CD4-positive, alpha-beta T cell treated with Interleukin-4 for 4 hours (primary cell): ENCODE data around the gene FCGR3A.
"Not testable (repeated sequence)": the region's sequence is repeated elsewhere in the genome, so short reads cannot be mapped to it uniquely, and the experiment has no call there.

Experiments
- DNase-seq: peaks from one replicate; pipeline ENCODE4 v3.0.0-alpha.2; 2020

Gene FCGR3A

GRCh38 chr1:161549652-161550051 lies at the start of gene FCGR3A:
FCGR3A (minus strand) TSS chr1:161549818; CDS start chr1:161549736, 82 bp downstream.
- DNase-seq: peak; percentile 38

DNA sequence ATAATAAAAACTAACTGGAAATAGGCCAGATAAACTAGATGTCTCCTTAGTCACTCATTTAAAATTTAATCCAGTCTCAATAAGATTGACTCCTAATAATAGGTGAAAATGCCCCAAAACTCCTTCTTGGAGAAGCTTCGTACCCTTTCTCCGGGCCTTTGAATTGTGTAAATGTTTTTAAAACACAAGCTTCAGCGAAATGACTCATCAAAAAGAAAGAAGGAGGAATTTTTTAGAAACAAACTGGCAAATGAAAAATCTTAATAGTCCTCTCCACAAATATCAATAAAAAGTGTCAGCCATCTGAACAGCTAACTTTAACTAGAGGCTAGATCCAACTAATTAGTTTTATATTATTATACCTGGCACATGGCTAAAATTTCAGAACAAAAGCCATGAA lies 47.5 kb upstream of the FCGR3A start:
- not testable (repeated sequence) for DNase-seq

GRCh38 chr1:161595583-161595982 lies 46.0 kb upstream of the FCGR3A start:
- DNase-seq: not testable (repeated sequence)

- not testable (repeated sequence) for DNase-seq
These were observed 45.6 kb upstream of the FCGR3A start for GRCh38 chr1:161595173-161595572.

DNA sequence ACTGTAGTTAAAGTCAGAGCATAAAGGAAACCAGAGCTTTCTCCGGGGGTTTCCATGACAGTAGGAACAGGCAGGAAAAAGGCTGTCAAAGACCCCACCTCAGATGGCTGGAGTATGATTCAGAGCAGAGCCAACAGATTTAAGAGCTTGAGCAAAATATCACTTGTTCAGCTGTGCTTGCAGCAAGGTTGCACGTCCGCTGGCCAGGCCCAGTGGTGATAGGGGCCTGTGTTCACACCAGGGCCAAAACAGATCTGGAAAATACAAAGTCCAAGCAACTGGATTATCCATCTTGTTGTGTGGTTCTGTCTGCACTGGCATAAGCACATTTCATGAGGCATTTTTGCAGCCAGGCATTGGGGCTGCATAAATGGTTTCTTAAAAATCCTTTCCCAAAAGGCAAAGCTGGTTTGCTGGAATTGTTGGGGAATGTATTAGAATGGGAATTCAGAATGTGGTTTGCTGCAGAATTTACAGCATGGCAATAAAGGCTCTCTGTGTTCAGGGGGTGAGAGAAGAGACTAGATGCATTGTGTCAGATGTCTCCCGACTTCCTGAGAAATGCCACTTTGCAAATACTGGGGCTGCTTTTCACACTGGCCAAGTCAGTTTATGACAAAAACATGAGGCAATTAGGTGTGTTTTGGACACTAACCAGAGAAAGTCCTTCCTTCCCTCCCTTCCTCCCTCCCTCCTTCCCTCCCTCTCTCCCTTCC lies 44.8 kb upstream of the FCGR3A start:
- DNase-seq: not testable (repeated sequence)

- not testable (repeated sequence) for DNase-seq
These were observed 43.6 kb upstream of the FCGR3A start for GRCh38 chr1:161593092-161593755.

- not testable (repeated sequence) for DNase-seq
These were observed 43.0 kb upstream of the FCGR3A start for GRCh38 chr1:161592586-161592985.

DNA sequence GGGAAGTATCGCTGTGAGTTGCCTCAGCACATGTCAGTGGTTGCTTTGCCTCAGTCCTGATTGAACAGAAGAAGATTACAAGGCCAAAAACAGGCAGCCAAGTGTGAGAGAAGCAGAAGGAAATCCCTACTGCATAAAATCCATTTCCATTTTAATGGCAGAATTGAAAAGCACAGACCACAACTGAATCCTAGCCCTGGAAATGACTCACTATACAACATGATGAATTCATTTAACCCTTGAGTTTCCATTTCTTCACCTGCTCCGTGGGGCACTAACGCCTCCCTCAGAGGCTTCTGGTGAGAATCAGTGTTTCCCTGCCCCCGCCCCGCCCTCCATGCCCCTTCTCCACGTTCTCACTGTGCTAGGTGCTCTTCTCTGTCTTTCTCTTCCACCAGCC lies 40.3 kb upstream of the FCGR3A start:
- DNase-seq: not testable (repeated sequence)

DNA sequence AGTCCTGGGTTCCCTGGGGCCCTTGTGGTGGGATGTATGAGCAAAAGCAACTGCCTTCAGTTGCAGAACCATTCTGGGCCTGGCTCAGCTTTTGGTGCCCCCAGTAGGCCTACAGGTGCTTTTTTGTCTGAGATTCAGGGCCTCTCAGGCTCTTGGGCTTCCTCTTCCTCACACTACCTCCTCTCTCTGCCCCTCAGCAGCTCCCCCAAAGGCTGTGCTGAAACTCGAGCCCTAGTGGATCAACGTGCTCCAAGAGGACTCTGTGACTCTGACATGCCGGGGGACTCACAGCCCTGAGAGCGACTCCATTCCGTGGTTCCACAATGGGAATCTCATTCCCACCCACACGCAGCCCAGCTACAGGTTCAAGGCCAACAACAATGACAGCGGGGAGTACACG lies 39.7 kb upstream of the FCGR3A start:
- DNase-seq: not testable (repeated sequence)

DNA sequence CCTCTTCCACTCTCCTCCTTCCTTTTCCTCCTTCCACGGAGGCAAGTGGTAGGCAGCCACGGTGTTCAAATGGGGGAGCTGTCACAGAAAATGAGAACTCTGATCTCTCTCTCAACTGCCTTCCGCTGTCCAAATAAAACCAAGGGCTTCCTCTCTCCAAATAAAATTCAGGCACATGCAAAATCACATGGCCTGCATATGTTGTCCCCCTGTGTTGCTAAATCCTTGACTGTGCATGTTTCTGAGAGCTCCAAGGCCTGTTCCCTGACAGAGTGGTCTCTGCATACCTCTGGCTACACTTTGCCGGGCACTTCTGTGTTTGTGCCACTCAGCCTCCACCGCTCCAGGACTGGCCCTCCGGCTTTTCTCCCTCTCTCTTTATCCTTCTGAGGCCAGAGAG lies 39.0 kb upstream of the FCGR3A start:
- not testable (repeated sequence) for DNase-seq

DNA sequence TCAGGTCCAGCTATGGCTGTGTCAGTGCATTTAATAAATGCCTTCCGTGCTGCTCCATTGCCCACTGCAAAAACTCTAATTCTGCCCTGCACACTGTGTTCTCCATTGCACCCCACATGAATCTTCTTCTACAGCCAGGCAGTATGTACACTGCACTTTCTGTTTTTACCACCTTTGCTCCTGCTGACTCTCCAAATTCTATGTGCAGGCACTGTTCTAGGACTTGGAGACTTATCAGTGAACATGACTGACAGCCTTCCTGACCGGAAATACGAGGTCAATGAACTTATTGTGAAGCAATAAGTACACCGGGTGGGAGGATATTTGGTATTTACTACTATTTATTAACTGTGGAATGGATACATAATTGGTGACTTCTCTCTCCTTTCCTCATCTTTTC lies 33.3 kb upstream of the FCGR3A start:
- DNase-seq: not testable (repeated sequence)

DNA sequence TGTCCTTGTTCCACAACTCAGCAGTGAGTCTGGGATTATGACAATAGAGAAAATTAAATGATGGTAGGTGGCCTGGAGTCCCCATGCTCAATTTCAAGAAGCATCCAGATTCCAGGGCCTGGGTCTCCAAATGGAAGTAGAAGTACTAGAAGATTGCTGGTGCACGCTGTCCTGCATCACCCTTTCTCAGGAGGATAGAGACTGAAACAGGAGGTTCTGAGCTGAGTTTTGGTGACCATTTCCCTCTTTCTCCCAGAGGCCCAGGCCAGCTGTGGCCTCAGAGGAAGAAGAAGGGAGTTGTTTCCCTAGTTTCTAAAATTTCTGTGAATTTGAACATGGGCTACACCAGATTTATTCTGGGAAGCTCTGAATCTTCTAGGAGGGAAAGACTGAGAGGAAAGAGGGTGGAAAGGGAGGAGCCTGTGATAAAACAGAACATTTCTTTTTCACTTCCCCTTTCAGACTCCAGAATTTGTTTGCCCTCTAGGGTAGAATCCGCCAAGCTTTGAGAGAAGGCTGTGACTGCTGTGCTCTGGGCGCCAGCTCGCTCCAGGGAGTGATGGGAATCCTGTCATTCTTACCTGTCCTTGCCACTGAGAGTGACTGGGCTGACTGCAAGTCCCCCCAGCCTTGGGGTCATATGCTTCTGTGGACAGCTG lies 31.4 kb upstream of the FCGR3A start:
- DNase-seq: not testable (repeated sequence)

- DNase-seq: not testable (repeated sequence)
These were observed 30.4 kb upstream of the FCGR3A start for GRCh38 chr1:161579856-161580507.

DNA sequence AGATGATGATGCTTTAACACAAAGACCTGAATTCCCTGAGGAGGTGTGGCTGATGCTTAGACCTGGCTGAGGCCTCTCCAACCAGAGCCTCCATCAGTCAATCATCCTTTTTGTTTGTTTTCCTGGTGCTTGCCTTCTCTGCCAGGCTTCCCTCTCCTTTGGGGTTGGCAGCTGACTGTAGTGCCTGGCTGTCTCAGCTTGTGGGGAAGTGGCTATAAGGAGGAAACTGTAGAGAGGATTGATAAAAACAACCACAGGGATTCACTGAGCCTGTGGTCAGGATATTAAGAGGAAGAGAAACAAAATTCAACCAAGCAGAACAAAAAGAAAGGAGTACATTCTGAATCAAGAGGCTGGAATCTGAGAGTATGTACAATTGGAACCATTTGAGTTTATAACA lies 27.1 kb upstream of the FCGR3A start:
- not testable (repeated sequence) for DNase-seq

DNA sequence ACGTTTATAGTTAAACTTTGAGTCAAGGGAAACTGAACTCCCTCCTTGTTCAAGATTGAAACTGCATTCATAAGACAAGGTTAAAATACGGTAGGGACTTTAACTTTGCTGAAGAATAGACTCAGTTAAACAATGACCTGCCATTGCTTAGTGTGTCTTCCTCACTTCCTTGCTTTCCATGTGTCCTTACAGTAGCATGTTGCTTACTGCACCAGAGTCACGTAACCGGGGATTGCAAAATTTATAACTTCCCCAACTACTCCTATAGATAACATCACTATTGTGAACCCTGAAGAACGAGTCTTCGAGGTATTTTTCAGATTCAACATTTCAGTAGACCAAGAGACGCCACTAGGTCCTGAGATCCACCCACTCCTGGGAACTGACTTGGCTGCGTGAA lies 22.1 kb upstream of the FCGR3A start:
- not testable (repeated sequence) for DNase-seq

- DNase-seq: not testable (repeated sequence)
These were observed 17.0 kb upstream of the FCGR3A start for GRCh38 chr1:161566602-161566960.

- DNase-seq: not testable (repeated sequence)
These were observed 13.9 kb upstream of the FCGR3A start for GRCh38 chr1:161563522-161563921.

DNA sequence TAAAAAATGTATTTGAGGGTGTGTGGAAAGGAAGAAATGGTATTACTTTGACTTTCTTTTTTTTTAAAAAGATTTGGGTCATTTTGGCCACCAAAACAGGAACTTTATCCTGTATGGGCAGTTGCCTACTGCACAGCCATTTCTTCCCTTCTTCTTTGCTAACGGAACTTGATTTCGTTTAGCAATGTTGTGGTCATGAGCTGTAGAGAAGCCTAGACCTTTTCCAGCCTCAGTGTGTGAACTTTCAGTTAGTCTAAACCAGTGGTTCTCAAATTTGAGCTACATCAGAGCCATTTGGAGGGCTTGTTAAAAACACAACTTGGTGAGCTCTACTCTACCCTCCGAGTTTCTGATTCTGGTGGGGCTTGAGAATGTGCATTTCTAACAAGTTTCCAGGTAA lies 12.8 kb upstream of the FCGR3A start:
- not testable (repeated sequence) for DNase-seq

DNA sequence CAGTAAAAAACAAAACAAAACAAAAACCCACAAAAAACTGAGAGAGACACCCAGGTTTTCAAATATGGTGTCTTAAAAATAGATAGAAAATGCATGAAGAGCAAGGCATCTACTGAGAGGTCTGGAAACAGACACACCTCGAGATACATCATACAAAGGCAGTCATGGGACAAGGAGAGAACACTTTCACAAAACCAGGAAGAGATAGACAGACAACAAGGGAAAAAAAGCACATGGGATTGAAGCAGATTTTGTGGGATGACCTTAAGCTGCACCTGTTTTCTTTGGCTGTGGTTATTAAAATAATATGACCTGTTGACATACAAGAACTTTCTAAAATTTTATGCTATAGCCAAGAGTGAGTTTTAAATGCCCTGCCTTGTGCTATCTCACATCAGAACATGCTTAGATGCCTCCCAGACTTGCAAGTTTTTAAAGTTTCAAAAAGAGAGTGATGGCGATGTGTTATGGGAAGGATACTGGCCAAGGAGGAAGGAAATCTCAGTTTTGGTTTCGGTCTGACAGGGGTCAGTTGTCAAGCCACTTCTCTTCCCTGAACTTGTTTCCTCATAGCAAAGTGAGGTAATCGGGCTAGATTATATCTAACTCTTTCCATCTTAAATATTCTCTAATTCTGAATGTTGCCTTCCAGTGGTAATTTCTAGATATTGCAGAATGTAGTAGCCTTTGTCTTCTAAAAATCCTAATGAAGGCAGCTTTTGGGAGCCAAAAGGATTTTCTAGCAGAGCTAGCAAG lies 11.5 kb upstream of the FCGR3A start:
- peak; percentile 40 for DNase-seq

DNA sequence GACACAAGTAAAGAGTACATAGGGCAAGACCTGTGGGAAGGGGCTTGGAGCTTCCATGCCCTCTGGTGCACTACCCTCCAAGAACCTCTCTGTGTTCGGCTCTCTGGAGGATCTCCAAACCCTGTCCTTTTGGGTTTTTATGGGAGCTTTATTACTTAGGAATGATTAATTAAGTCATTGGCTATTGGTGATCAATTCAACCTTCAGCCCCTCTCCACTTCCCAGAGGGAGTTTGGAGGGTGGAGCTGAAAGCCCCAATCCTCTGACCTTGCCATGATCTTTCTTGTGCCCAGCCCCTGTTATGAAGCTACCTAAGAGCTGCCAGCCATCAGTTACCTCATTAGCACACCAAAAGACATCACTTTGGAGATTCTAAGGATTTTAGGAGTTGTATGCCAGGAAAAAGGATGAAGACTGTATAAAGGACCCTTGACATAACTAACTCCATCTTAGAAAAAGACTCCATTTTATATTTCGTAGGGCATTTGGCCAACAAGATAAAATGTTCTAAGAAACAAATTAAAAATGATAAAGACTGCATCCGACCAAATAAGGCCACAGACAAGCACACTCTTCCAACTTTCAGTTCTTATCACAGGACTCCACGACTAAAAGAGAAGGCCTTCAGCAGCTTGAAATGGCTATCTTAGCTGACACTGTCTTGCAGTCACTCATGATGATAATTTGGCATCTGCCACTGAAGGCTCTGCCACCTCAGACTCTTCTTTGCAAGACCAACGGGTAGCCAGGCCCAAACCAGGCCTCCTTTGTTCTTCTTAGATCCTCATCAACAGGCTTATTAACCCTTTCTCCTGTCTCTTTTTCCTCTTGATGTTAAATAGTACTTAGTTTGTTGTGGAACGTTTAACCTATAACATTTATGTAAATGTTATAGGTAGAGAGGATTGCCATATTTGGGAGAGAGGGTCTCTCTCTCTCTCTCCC lies 8.2 kb upstream of the FCGR3A start:
- not testable (repeated sequence) for DNase-seq

DNA sequence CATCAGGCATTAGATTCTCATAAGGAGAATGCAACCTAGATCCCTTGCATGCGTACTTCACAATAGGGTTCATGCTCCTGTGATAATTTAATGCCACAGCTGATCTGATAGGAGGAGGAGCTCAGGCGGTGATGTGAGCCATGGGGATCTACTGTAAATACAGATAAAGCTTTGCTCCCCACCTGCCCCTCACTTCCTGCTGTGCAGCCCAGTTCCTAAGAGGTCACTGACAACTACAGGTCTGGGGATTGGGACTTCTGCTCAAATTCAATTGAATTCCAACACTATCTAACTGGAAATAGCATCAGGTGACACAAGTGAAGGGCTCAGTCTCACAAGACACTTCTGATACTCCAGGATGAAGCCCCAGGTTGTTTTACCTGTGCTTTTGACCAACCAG lies 7.4 kb upstream of the FCGR3A start:
- DNase-seq: not testable (repeated sequence)
